ENCODE data around the gene MIS18BP1.

GRCh38 chr14:45251912-45252311, 1.1 kb downstream of the MIS18BP1 start:
- no peak for TF ChIP-seq CTCF (IDR thresholded peaks at IDR 0.05)
- TF ChIP-seq POLR2A (IDR thresholded peaks at IDR 0.05) = no peak
